GM12878 (cell line): ENCODE measurements around the gene MEX3D. TPM values are rescaled to one million over a fixed set of nuclear protein-coding genes. Genes with fewer than 3 reads are reported as not detected.

Experiments
- ATAC-seq: fragments of 200-7000 bp; cut with Tn5 transposase; 3 replicates; pipeline ENCODE4 v1.9.1; 2020; ENCODE audit warnings: mild to moderate bottlenecking, moderate library complexity
- BruUV-seq: library from RNA; stranded (reverse); fragments of 400-500 nt; replicated peaks from 2 replicates; lab custom pipeline; 2021; lab: Mats Ljungman, UMichigan
- CTCF ChIA-PET: fragments of 300-600 bp; sonication (Branson Sonifier 250); formaldehyde crosslinking; extraction: SDS; loops from one replicate; lab custom pipeline; 2021; ENCODE audit warnings: inconsistent platforms; lab: Yijun Ruan, JAX
- POLR2A ChIA-PET: fragments of 350-600 bp; formaldehyde crosslinking; extraction: SDS; loops from one replicate; lab custom pipeline; 2021; ENCODE audit warnings: inconsistent platforms; lab: Charles Lee
- RAD21 ChIA-PET: fragments of 300-600 bp; sonication (Branson Sonifier 250); formaldehyde crosslinking; loops from one replicate; lab custom pipeline; 2023; ENCODE audit warnings: antibody characterized with exemption; ENCODE audit not compliant: unreplicated experiment; lab: Charles Lee
- SMC1A ChIA-PET: fragments of 300-600 bp; sonication (Branson Sonifier 250); formaldehyde crosslinking; loops from one replicate; lab custom pipeline; 2023; ENCODE audit not compliant: unreplicated experiment, uncharacterized antibody; lab: Charles Lee
- DNase-seq: peaks from one replicate; pipeline ENCODE4 v3.0.0-alpha.2; 2011; ENCODE audit warnings: low read depth, low spot score
- FAIRE-seq: peaks from 3 replicates; lab custom pipeline; 2011; peaks lifted over from hg19 to GRCh38; lab: Jason Lieb, UNC
- H2AFZ ChIP-seq: 2 replicates; pipeline ENCODE4 v1.6.0; 2011; ENCODE audit warnings: low read depth, low read length, control low read depth; ENCODE audit not compliant: control insufficient read depth
- H3K27ac ChIP-seq: 2 replicates; pipeline ENCODE4 v1.5.1; 2011; ENCODE audit warnings: control low read depth; ENCODE audit not compliant: control insufficient read depth, insufficient read depth
- H3K27me3 ChIP-seq, 2 experiments: replicated peaks in 1 of 2; 2 replicates each; pipeline versions ENCODE4 v1.6.0 to v1.6.1; 2011; ENCODE audit warnings: low read length in 1 of 2; ENCODE audit not compliant: control insufficient read depth in 2 of 2, insufficient read depth in 2 of 2
- H3K36me3 ChIP-seq, 2 experiments: 2 replicates each; pipeline ENCODE4 v1.5.1; 2011; ENCODE audit warnings: low read length in 1 of 2; ENCODE audit not compliant: control insufficient read depth in 2 of 2, insufficient read depth in 2 of 2
- H3K4me1 ChIP-seq: 2 replicates; pipeline ENCODE4 v1.6.1; 2011; ENCODE audit warnings: mild to moderate bottlenecking, low read length, moderate library complexity, mixed read lengths; ENCODE audit not compliant: control insufficient read depth, insufficient read depth
- H3K4me2 ChIP-seq: 2 replicates; pipeline ENCODE4 v1.6.0; 2011; ENCODE audit warnings: control low read depth; ENCODE audit not compliant: control insufficient read depth, insufficient read depth
- H3K4me3 ChIP-seq: fragments of 200-600 bp; sonication (generic); 2 replicates; pipeline ENCODE4 v1.5.1; 2016
- H3K79me2 ChIP-seq: 2 replicates; pipeline ENCODE4 v1.6.0; 2011; ENCODE audit warnings: low read length; ENCODE audit not compliant: control insufficient read depth, insufficient read depth
- H3K9ac ChIP-seq: 2 replicates; pipeline ENCODE4 v1.8.0; 2011; ENCODE audit warnings: low read length, control low read depth, mixed read lengths; ENCODE audit not compliant: control insufficient read depth, insufficient read depth
- H3K9me3 ChIP-seq: replicated peaks from 3 replicates; pipeline ENCODE4 v1.5.1; 2011; ENCODE audit warnings: mild to moderate bottlenecking, low read length; ENCODE audit not compliant: control insufficient read depth, insufficient read depth
- H4K20me1 ChIP-seq: 2 replicates; pipeline ENCODE4 v1.6.0; 2011; ENCODE audit not compliant: control insufficient read depth, insufficient read depth
- ATF2 ChIP-seq: IDR thresholded peaks from 2 replicates; pipeline ENCODE4 v1.6.1; 2012; ENCODE audit warnings: low read length, inconsistent platforms
- ATF3 ChIP-seq: IDR thresholded peaks from 2 replicates; pipeline ENCODE4 v1.6.1; 2011; ENCODE audit warnings: low read depth, mild to moderate bottlenecking, low read length, moderate library complexity, borderline replicate concordance; ENCODE audit errors: extremely low read depth
- CHD2 ChIP-seq: IDR thresholded peaks from 2 replicates; pipeline ENCODE4 v1.6.1; 2011; ENCODE audit warnings: low read depth, low read length, improper control_type of control experiment, borderline replicate concordance
- EGR1 ChIP-seq, 2 experiments: IDR thresholded peaks; 1 replicate in 1 of 2; 2 replicates in 1 of 2; pipeline ENCODE4 v1.6.1; 2011 to 2012; ENCODE audit warnings: low read depth in 2 of 2, low read length in 2 of 2, borderline replicate concordance in 1 of 2, mild to moderate bottlenecking in 1 of 2, moderate library complexity in 1 of 2
- POLR2AphosphoS5 ChIP-seq: IDR thresholded peaks from 2 replicates; pipeline ENCODE4 v1.6.1; 2011; ENCODE audit warnings: mild to moderate bottlenecking, low read length, inconsistent platforms
- SREBF1 ChIP-seq: IDR thresholded peaks from 2 replicates; pipeline ENCODE4 v1.6.1; 2012; ENCODE audit warnings: mild to moderate bottlenecking, low read length
- SREBF2 ChIP-seq: IDR thresholded peaks from 2 replicates; pipeline ENCODE4 v1.6.1; 2012; ENCODE audit warnings: mild to moderate bottlenecking, low read length
- STAT3 ChIP-seq: IDR thresholded peaks from 2 replicates; pipeline ENCODE4 v1.6.1; 2011; ENCODE audit warnings: low read depth, low read length, improper control_type of control experiment
- TCF7 ChIP-seq: IDR thresholded peaks from 2 replicates; pipeline ENCODE4 v1.6.1; 2014; ENCODE audit warnings: antibody characterized with exemption, borderline replicate concordance
- ZBED1 ChIP-seq: IDR thresholded peaks from 2 replicates; pipeline ENCODE4 v1.6.1; 2016; ENCODE audit warnings: borderline replicate concordance
- ZBTB4 ChIP-seq: fragments of 450-650 bp; formaldehyde crosslinking; IDR thresholded peaks from 2 replicates; pipeline ENCODE4 v1.4.0; 2022; ENCODE audit warnings: mild to moderate bottlenecking, moderate library complexity
- WGBS: methylation state at CpG from one replicate; pipeline ENCODE4 v1.1.6; 2016; ENCODE audit warnings: low lambda C conversion rate; ENCODE audit not compliant: insufficient replicate concordance, insufficient coverage; ENCODE audit errors: missing lambda C conversion rate; 5-methylcytosine and 5-hydroxymethylcytosine counted together
- in situ Hi-C: fragments of 300-500 bp; cut with MboI; formaldehyde crosslinking; loops from 9 replicates; pipeline ENCODE4 v1.14.3; 2018; ENCODE audit warnings: mixed read lengths
- intact Hi-C: fragments of 100-400 bp; cut with micrococcal nuclease; formaldehyde crosslinking; loops from one replicate; pipeline ENCODE4 v1.14.2; 2022; ENCODE audit not compliant: unreplicated experiment
- polyA plus RNA-seq, 11 experiments: library from polyadenylated mRNA; depleted of rRNA in 4 of 11; unstranded in 6 of 11; stranded (reverse) in 5 of 11; fragments of >200 nt; fragmentation: Nextera tagmentation in 4 of 11; fragmentation: Illumina TruSeq in 1 of 11; extraction: Ambion mirVana in 4 of 11; extraction: Trizol in 1 of 11; gene quantifications; 1 replicate in 1 of 11; 2 replicates in 10 of 11; pipeline versions ENCODE4 v1.2.1 to v1.2.3, GENCODE V29; 2011 to 2016; ENCODE audit warnings: inconsistent platforms in 2 of 11, missing spikeins in 2 of 11, low read depth in 1 of 11
- total RNA-seq, 4 experiments: library from RNA; depleted of rRNA in 3 of 4; stranded (reverse); fragments of >200 nt in 3 of 4; fragmentation: Illumina TruSeq in 1 of 4; extraction: Trizol in 1 of 4; gene quantifications; 2 replicates each; pipeline versions ENCODE4 v1.2.1 to v1.2.3, GENCODE V29; 2013 to 2021

MEX3D gene
- total and polyA plus RNA-seq, 10 of the 15 experiments (the other 5 are each of a cell fraction or from before 2014, with no cell fraction given) = 0.18 to 6.8 (median 0.81) TPM

GRCh38 chr19:1569997-1570396, 1.9 kb upstream of the MEX3D start:
- no peaks in the 10 kb centered on the region for H3K9me3 ChIP-seq
- H3K4me3 ChIP-seq = no peak overlapping the region
- H3K9ac ChIP-seq = no peak overlapping the region
- H2AFZ ChIP-seq = no peak overlapping the region
- no peaks in the 10 kb centered on the region for H3K4me1 ChIP-seq
- ChIA-PET SMC1A (no interaction called here), CTCF (no interaction called here), RAD21 (no interaction called here), POLR2A (interaction anchor here (0.6 kb wide), 1 partner anchor 127 kb away, joined by 4 read pairs; no protein-coding TSS in a partner anchor)
- intact Hi-C loops (no loop called here), in situ Hi-C loops (no loop called here)
- H4K20me1 ChIP-seq = no peaks in the 10 kb centered on the region
- no peaks in the 10 kb centered on the region for H3K79me2 ChIP-seq
- WGBS = 54% methylated on average over 2 of the region's 4 CpGs
- no peaks in the 10 kb centered on the region for H3K36me3 ChIP-seq
- H3K27ac ChIP-seq = no peak overlapping the region
- H3K27me3 ChIP-seq = no peaks in the 10 kb centered on the region
- no peak for FAIRE-seq
- BruUV-seq = no TSS peak
- ATAC-seq = no peak
- DNase-seq = no peak
- no peak overlapping the region for H3K4me2 ChIP-seq
- TF ChIP-seq TCF7 = no peak
- no peak for TF ChIP-seq STAT3
- TF ChIP-seq ATF3 = no peak
- TF ChIP-seq ATF2 = no peak
- TF ChIP-seq ZBED1 = no peak
- TF ChIP-seq CHD2 = no peak
- no peak for TF ChIP-seq SREBF1
- TF ChIP-seq ZBTB4 (CRISPR knock-in tag) = no peak
- no peak for TF ChIP-seq SREBF2
- no peak for TF ChIP-seq POLR2AphosphoS5
- no peak for TF ChIP-seq EGR1 (IDR thresholded peaks at IDR 0.05; ENCODE audit: borderline replicate concordance in 1 of 2, low read depth in 2 of 2, low read length in 2 of 2)
